Trophoblast cell (in vitro differentiated cells and primary cell): ENCODE results near the gene SLC25A15.

Source experiments
- DNase-seq, 2 donors: peaks; one replicate each; pipeline ENCODE4 v3.0.0-alpha.2; 2016
- H2AFZ ChIP-seq: 2 replicates; pipeline ENCODE4 v1.6.1; 2013; ENCODE audit warnings: low read length, moderate library complexity, mild to moderate bottlenecking; ENCODE audit not compliant: insufficient read depth, poor library complexity
- H2AK5ac ChIP-seq: 2 replicates; pipeline ENCODE4 v1.6.1; 2013; ENCODE audit warnings: mild to moderate bottlenecking, low read length
- H2BK120ac ChIP-seq: 2 replicates; pipeline ENCODE4 v1.6.1; 2013; ENCODE audit warnings: low read length, mild to moderate bottlenecking, moderate library complexity; ENCODE audit not compliant: insufficient read depth, poor library complexity
- H2BK12ac ChIP-seq: 2 replicates; pipeline ENCODE4 v1.6.1; 2013; ENCODE audit warnings: mild to moderate bottlenecking, low read length, moderate library complexity
- H2BK5ac ChIP-seq: 2 replicates; pipeline ENCODE4 v1.6.1; 2013; ENCODE audit warnings: low read length, low read depth, moderate library complexity, mild to moderate bottlenecking; ENCODE audit not compliant: poor library complexity
- H3K14ac ChIP-seq: 2 replicates; pipeline ENCODE4 v1.6.1; 2013; ENCODE audit warnings: mild to moderate bottlenecking, low read length
- H3K18ac ChIP-seq: 2 replicates; pipeline ENCODE4 v1.6.1; 2013; ENCODE audit warnings: mild to moderate bottlenecking, low read length
- H3K23ac ChIP-seq: 2 replicates; pipeline ENCODE4 v1.6.1; 2013; ENCODE audit warnings: low read length
- H3K27ac ChIP-seq: 2 replicates; pipeline ENCODE4 v1.5.1; 2013; ENCODE audit warnings: low read depth, mild to moderate bottlenecking, inconsistent platforms, low read length, moderate library complexity
- H3K27me3 ChIP-seq: 2 replicates; pipeline ENCODE4 v1.6.1; 2013; ENCODE audit warnings: inconsistent platforms, mild to moderate bottlenecking, low read length, moderate library complexity; ENCODE audit not compliant: insufficient read depth
- H3K36me3 ChIP-seq, 2 experiments: 1 replicate in 1 of 2; 2 replicates in 1 of 2; pipeline ENCODE4 v1.6.1; 2013; ENCODE audit warnings: low read length in 2 of 2, mild to moderate bottlenecking in 2 of 2, moderate library complexity in 1 of 2; ENCODE audit not compliant: insufficient read depth in 2 of 2, control insufficient read depth in 1 of 2
- H3K4ac ChIP-seq: 2 replicates; pipeline ENCODE4 v1.6.1; 2013; ENCODE audit warnings: low read depth, mild to moderate bottlenecking, low read length, moderate library complexity
- H3K4me1 ChIP-seq, 2 experiments: 1 replicate in 1 of 2; 2 replicates in 1 of 2; pipeline ENCODE4 v1.6.1; 2013; ENCODE audit warnings: low read length in 2 of 2, mild to moderate bottlenecking in 2 of 2, moderate library complexity in 1 of 2; ENCODE audit not compliant: insufficient read depth in 2 of 2, control insufficient read depth in 1 of 2
- H3K4me2 ChIP-seq: 2 replicates; pipeline ENCODE4 v1.6.1; 2013; ENCODE audit warnings: inconsistent platforms, mild to moderate bottlenecking, low read length, moderate library complexity
- H3K4me3 ChIP-seq: 2 replicates; pipeline ENCODE4 v1.5.1; 2013; ENCODE audit warnings: mild to moderate bottlenecking, low read depth, low read length, inconsistent platforms
- H3K79me1 ChIP-seq: one replicate; pipeline ENCODE4 v1.6.1; 2013; ENCODE audit warnings: low read length
- H3K79me2 ChIP-seq: 2 replicates; pipeline ENCODE4 v1.6.1; 2013; ENCODE audit warnings: low read length, mild to moderate bottlenecking; ENCODE audit not compliant: control insufficient read depth, insufficient read depth, poor library complexity
- H3K9ac ChIP-seq: 2 replicates; pipeline ENCODE4 v1.6.1; 2013; ENCODE audit warnings: mild to moderate bottlenecking, low read length
- H3K9me3 ChIP-seq: 2 replicates; pipeline ENCODE4 v1.6.1; 2013; ENCODE audit warnings: low read depth, mild to moderate bottlenecking, control low read depth, inconsistent platforms, low read length; ENCODE audit not compliant: insufficient read depth
- H4K12ac ChIP-seq: 2 replicates; pipeline ENCODE4 v1.6.1; 2013; ENCODE audit warnings: low read depth, mild to moderate bottlenecking, low read length, moderate library complexity
- H4K8ac ChIP-seq: 2 replicates; pipeline ENCODE4 v1.6.1; 2013; ENCODE audit warnings: low read depth, mild to moderate bottlenecking, low read length, moderate library complexity
- H4K91ac ChIP-seq: one replicate; pipeline ENCODE4 v1.6.1; 2013; ENCODE audit warnings: low read depth, mild to moderate bottlenecking, low read length, moderate library complexity
- WGBS: extraction: QIAGEN DNeasy Blood & Tissue Kit; methylation state at CpG from one replicate; pipeline ENCODE4 v1.1.7; 2013; ENCODE audit warnings: missing lambda C conversion rate; ENCODE audit not compliant: insufficient read length, insufficient coverage; ENCODE audit errors: extremely low coverage; 5-methylcytosine and 5-hydroxymethylcytosine counted together

Gene SLC25A15

DNA sequence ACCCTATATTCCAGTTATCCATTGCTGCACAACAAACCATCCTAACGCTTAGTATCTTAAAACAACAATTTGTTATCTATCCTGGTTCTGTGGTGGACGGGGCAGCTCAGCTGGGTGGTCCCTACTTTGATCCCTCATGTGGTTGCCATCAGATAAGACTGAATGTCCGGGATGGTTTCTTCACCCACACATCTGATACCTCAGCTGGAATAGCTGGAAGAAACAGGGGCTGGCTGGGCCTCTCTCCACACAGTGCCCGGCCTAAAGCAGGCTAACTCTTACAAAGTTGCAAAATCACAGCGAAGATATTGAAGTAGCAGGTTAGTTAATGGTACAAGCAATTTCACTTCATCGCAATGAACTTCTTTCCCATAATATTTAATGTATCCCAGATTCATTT lies 14.7 kb upstream of the SLC25A15 start:
- Histone ChIP-seq H3K79me1 (peaks cover 2% of the 10 kb centered on the region), H3K36me3 (no peaks in the 10 kb centered on the region), H3K27ac (no peak overlapping the region), H4K91ac (no peak overlapping the region), H3K27me3 (no peaks in the 10 kb centered on the region), H3K4ac (no peak overlapping the region), H2AK5ac (no peak overlapping the region), H3K9me3 (no peaks in the 10 kb centered on the region), H2BK5ac (no peak overlapping the region), H4K12ac (no peak overlapping the region), H2BK12ac (no peak overlapping the region), H2AFZ (no peak overlapping the region), H3K4me1 (peaks cover 2 to 6% of the 10 kb centered on the region in 2 experiments), H3K23ac (no peak overlapping the region), H3K79me2 (peaks cover 2% of the 10 kb centered on the region), H2BK120ac (no peak overlapping the region), H3K18ac (no peak overlapping the region), H4K8ac (no peak overlapping the region), H3K14ac (no peak overlapping the region), H3K4me2 (no peak overlapping the region), H3K4me3 (no peak overlapping the region), H3K9ac (no peak overlapping the region)
- DNase-seq = no peak
- WGBS = no CpG with 5 or more reads among the region's 6 CpGs

DNA sequence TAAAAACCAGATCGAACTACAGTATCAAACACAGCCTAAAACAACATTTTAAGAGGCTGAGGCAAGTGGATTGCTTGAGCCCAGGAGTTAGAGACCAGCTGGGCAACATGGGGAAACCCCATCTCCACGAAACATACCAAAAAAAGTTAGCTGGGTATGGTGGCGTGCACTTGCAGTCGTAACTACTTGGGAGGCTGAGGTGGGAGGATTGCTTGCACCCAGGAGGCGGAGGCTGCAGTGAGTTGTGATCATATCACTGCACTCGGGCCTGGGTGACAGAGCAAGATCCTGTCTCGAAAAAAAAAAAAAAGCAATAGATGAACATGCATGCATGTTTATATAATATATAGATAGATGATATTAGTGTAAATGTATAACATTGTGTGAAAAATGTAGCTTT lies 13.2 kb upstream of the SLC25A15 start:
- H2AK5ac ChIP-seq = no peak overlapping the region
- no CpG with 5 or more reads among the region's 7 CpGs for WGBS

DNA sequence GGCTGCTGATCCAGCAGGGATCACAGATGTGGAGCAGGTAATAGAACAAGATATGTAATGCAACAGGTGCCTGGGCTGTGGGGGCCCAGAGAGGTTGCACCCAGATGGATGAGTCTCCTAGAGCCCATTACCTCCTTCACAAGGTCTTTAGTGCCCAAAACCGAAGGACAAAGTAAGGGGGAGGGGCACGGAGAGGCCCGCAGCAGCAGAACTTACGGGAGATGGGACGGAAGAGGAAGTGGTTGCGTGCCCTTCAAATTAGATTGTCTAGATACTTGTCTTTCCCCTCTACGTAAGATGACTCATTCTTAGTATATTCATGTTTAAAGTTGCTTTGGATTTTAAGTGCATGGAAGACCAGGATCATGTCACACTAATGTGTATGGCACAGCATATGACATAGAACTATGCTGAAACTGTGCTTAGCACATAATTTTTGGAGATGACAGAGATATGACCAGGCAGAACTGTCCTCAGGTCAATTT lies 12.7 kb upstream of the SLC25A15 start:
- Histone ChIP-seq H3K18ac (no peak overlapping the region), H4K8ac (no peak overlapping the region), H4K12ac (no peak overlapping the region), H3K36me3 (no peaks in the 10 kb centered on the region), H3K4ac (no peak overlapping the region), H3K4me3 (no peak overlapping the region), H3K27ac (no peak overlapping the region), H3K79me2 (no peaks in the 10 kb centered on the region), H3K4me1 (peaks cover 2 to 3% of the 10 kb centered on the region in 2 experiments), H3K79me1 (no peaks in the 10 kb centered on the region), H3K23ac (no peak overlapping the region), H2BK12ac (no peak overlapping the region), H2BK120ac (no peak overlapping the region), H4K91ac (no peak overlapping the region), H3K14ac (no peak overlapping the region), H3K9ac (no peak overlapping the region), H3K9me3 (no peaks in the 10 kb centered on the region), H2AFZ (no peak overlapping the region), H2AK5ac (no peak overlapping the region), H3K4me2 (no peak overlapping the region), H3K27me3 (no peaks in the 10 kb centered on the region), H2BK5ac (no peak overlapping the region)
- peak in 1 of 2 donors; percentile 63 for DNase-seq
- WGBS = no CpG with 5 or more reads among the region's 7 CpGs

More for the DNA sequence above, 13.2 kb upstream of the SLC25A15 start:
- H3K79me1 ChIP-seq = no peaks in the 10 kb centered on the region
- H3K36me3 ChIP-seq = no peaks in the 10 kb centered on the region
- no peak overlapping the region for H3K4ac ChIP-seq
- no peak overlapping the region for H3K4me2 ChIP-seq
- H2BK120ac ChIP-seq = no peak overlapping the region
- no peak overlapping the region for H4K91ac ChIP-seq
- H3K27me3 ChIP-seq = no peaks in the 10 kb centered on the region
- no peak overlapping the region for H3K9ac ChIP-seq
- H4K12ac ChIP-seq = no peak overlapping the region
- no peak overlapping the region for H2BK12ac ChIP-seq
- H2AFZ ChIP-seq = no peak overlapping the region
- no peak overlapping the region for H3K4me3 ChIP-seq
- no peak overlapping the region for H3K27ac ChIP-seq
- no peak overlapping the region for H2BK5ac ChIP-seq
- no peak overlapping the region for H3K23ac ChIP-seq
- no peak for DNase-seq
- no peak overlapping the region for H4K8ac ChIP-seq
- peaks cover 2 to 3% of the 10 kb centered on the region in 2 experiments for H3K4me1 ChIP-seq
- H3K79me2 ChIP-seq = no peaks in the 10 kb centered on the region
- H3K14ac ChIP-seq = no peak overlapping the region
- no peak overlapping the region for H3K18ac ChIP-seq
- H3K9me3 ChIP-seq = no peaks in the 10 kb centered on the region

DNA sequence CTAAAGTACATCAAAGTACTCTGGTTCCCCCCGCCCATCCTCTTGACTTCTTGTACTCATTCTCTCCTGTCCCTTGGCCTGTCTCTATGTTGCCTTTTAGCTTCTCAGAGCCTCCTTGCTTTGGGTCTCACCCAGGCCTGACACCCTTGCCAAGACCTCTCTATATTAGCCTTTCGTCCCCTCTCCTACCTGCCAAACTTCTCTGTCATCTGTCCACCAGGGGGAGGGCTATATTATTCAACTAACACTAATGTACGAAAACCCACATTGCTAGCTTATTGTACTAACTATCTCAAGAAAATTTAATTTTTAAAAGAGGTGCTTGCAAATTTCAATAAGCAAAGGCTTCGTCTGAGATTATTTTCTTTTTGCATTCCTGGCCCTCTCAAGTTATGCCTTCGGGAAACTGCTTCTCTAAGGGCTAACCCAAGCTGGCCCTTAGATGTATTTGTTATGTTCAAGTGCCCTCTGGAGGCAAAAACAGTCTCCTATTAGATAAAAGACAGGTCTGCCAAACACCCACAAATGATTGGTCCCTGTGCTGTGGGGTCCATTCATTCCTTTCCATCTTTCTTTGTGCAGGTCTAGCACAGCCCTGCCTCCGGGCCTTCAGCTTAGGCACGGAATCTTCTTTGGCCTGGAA lies 12.1 kb upstream of the SLC25A15 start:
- Histone ChIP-seq H3K4me2 (peak overlapping the region; percentile 38), H4K91ac (no peak overlapping the region), H4K8ac (no peak overlapping the region), H3K27ac (no peak overlapping the region), H2BK12ac (no peak overlapping the region), H3K23ac (no peak overlapping the region), H3K4me3 (no peak overlapping the region), H2AFZ (peak overlapping the region; percentile 25), H3K14ac (no peak overlapping the region), H3K9ac (no peak overlapping the region), H2BK5ac (no peak overlapping the region), H3K9me3 (no peaks in the 10 kb centered on the region), H3K27me3 (no peaks in the 10 kb centered on the region), H3K79me2 (no peaks in the 10 kb centered on the region), H3K4me1 (peaks cover 2 to 3% of the 10 kb centered on the region in 2 experiments), H3K79me1 (no peaks in the 10 kb centered on the region), H2AK5ac (no peak overlapping the region), H3K36me3 (no peaks in the 10 kb centered on the region), H3K4ac (no peak overlapping the region), H2BK120ac (no peak overlapping the region), H3K18ac (no peak overlapping the region), H4K12ac (no peak overlapping the region)
- no CpG with 5 or more reads among the region's 7 CpGs for WGBS
- peak in 1 of 2 donors; percentile 75 for DNase-seq
